OCI-M2 (cell line): ENCODE data around the gene KLHL2.
"Not testable (repeated sequence)": the region's sequence is repeated elsewhere in the genome, so short reads cannot be mapped to it uniquely, and the experiment has no call there.

Source experiments
- DNase-seq: peaks from one replicate; lab custom pipeline; 2025; ENCODE audit not compliant: unreplicated experiment; lab: John Stamatoyannopoulos, UW

The KLHL2 gene

GRCh38 chr4:165327211-165328100 lies 120.1 kb downstream of the KLHL2 start, which contains the start of gene MSMO1:
Gene MSMO1, plus strand, starts transcription at chr4:165327669. Its CDS starts 5,702 bp downstream, at chr4:165333371.
- DNase-seq: peak; percentile 57

GRCh38 chr4:165328101-165328425 lies 120.7 kb downstream of the KLHL2 start:
- no peak for DNase-seq

- no peak for DNase-seq
Measured at GRCh38 chr4:165328708-165329107, 121.3 kb downstream of the KLHL2 start.

GRCh38 chr4:165330071-165330470 lies 122.7 kb downstream of the KLHL2 start:
- no peak for DNase-seq

GRCh38 chr4:165330666-165331065 lies 123.3 kb downstream of the KLHL2 start:
- DNase-seq: no peak

GRCh38 chr4:165331359-165331758 lies 124.0 kb downstream of the KLHL2 start:
- no peak for DNase-seq

DNA sequence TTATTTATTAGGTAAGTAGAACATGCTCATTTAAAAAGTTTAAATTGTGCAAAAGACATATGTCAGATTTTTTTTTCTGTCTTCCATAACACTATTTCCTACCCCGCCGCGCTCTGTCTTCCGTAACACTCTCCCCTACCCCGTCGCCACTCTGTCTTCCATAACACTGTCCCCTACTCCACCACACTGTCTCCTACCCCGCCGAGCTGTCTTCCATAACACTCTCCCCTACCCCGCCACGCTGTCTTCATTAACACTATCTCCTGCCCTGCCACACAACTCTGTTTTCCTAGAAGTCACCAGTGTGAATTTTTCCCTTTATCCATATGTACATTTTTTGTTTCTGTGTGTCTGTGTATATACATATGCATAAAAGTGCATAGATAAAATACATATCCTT lies 124.5 kb downstream of the KLHL2 start:
- no peak for DNase-seq

DNA sequence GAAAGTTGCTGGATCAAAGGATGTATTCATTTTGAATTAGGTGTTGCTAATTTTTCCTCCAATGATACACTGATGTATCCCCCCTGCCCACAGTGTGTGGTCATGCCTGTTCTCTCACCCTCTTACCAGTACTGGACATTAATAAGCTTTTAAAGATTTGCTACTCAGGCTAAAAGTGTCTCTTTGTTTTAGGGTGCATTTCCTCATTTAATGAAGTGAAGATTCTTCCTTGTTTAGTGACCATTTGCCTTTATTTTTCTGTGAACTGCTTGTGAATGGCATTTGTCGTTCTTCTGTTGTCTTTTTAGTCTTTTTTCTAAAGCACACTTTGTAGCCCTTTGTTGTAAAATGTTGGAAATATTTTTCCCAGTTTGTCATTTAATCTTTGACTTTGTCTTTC lies 125.1 kb downstream of the KLHL2 start:
- DNase-seq: no peak

GRCh38 chr4:165335163-165335703 lies 127.9 kb downstream of the KLHL2 start:
- DNase-seq: no peak

GRCh38 chr4:165336743-165337142 lies 129.4 kb downstream of the KLHL2 start:
- no peak for DNase-seq

GRCh38 chr4:165342340-165342739 lies 135.0 kb downstream of the KLHL2 start:
- DNase-seq: not testable (repeated sequence)

- no peak for DNase-seq
Measured at GRCh38 chr4:165343353-165344191, 136.2 kb downstream of the KLHL2 start.

- no peak for DNase-seq
Measured at GRCh38 chr4:165345666-165346417, 138.5 kb downstream of the KLHL2 start.

DNA sequence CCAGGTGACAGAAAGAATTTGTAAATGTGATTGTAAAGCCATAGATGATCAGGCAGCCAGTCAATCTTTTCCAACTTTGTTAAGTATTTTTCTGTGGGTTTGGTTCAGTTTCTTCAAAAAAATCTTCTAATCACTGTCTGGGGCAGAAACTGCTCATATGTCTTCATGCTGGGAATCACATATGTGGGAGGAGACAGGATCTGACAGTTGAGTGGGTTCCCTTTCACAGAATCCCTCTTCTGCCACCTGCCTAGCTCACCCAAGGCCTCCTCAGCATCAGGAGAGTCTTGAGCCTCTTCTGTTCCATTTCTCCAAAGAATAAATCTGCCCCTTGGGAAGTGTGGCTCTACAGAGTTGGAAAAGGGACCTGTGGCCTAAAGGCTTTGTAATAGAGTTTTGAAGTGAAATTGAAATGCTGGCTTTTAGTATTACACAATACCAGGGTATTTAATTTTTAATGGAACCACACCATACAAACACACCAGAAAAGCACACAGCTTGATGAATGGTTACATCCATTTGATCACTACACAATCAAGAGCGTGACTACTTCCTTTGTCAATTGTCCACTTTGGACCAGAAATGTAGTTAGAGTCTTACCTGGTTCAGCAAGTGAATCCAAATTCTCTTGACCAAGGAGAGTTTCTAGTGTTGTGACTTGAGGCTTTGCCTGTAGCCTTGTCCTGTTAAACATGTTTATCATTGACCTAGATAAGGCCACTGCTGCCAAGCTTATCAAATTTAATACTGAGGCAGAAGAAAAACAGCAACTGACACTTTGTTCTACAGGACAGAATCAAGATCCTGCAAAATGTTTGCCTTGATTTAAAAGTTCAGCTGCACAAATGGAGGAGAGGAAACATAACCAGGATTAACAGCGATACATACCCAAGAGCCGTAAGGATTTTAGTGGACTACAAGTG lies 140.5 kb downstream of the KLHL2 start:
- DNase-seq: no peak

DNA sequence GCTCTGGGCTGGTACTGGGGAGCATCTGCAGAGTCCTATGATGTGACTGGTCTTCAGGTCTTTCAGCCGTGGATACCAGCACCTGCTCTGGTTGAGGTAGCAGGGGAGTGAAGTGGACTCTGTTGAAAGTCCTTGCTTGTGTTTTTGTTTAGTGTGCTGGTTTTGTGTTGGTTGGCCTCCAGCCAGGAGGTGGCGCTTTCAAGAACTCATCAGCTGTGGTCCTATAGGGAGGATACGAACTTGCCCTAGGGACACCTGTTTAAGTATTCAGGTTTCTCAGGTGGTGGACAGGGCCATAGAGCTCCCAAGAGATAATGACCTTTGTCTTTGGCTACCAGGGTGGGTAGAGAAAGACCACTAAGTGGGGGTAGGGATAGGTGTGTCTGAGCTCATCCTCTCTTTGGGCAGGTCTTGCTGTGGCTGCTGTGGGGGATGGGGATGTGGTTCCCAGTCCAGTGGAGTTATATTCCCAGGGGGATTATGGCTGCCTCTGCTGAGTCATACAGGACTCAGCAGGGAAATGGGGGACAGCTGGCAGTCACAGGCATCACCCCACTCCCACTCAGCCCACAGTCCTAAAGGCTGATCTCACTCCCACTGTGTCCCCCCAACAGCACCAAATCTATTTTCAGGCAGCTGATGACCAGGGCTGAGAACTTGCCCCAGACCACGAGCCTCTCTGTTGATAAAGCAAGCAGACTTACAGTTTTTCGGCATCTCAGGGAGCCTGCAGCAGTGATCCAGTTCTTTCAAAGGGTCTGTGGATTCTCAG lies 144.2 kb downstream of the KLHL2 start:
- no peak for DNase-seq

GRCh38 chr4:165355900-165356300 lies 148.5 kb downstream of the KLHL2 start:
- DNase-seq: no peak

DNA sequence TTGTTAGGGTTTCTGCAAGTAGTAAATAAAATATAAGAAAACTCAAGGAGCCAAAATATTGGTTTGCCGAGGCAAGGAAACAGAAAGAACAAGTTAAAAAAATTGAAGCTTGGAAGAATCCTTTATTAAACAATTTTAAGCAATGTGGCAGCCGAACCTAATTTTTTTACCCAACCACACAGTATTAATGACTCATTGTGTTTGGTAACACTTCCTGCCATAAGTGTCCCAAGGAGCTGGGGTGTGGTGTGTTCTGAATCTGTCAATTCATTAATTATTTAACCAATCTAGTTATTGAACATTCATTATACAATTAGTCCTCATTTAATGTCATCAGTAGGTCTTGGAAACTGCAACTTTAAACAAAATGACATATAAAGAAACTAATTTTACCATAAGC lies 152.1 kb downstream of the KLHL2 start:
- DNase-seq: no peak

DNA sequence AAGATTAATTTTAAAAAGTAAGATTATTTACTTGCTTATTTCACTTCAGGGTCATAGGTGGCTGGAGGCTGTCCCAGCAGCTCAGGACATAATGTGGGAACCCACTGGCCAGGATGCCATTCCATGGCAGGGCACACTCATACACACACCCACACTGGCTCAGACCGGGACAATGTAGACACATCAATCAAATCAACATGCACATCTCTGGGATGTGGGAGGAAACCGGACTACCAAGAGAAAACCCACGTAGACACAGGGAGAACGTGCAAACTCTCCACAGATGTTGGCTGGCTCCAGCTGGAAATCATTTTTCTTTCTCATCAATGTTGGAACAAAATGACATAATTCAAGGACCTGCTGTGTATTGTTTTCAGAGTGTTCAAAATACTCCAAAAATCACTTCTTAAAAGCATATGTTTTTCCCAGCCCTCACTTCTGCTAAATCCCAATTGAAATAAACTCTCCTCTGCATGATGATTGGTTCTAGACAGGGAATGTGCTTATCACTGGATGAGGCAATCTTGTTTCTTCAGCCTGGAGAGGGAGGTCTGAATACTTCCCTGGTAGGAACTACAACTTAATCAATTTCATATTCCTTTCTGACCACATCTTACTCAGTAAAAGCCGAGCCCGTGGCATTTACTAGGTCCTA lies 152.8 kb downstream of the KLHL2 start:
- DNase-seq: no peak
